HL-60 (cell line): ENCODE results near the gene PTGER3.

Experiments used
- DNase-seq, 2 experiments: peaks; one replicate each; pipeline ENCODE4 v3.0.0-alpha.2; 2010 to 2020; ENCODE audit warnings: low read depth in 1 of 2, low spot score in 1 of 2
- H3K27ac ChIP-seq: fragments of 250-450 bp; sonication (Bioruptor Pico); replicated peaks from 2 replicates; pipeline ENCODE4 v1.5.1; 2020; ENCODE audit warnings: mild to moderate bottlenecking, moderate library complexity
- H3K27me3 ChIP-seq: fragments of 250-450 bp; sonication (Bioruptor Pico); 2 replicates; pipeline ENCODE4 v1.5.1; 2021; ENCODE audit warnings: mild to moderate bottlenecking, moderate library complexity; ENCODE audit not compliant: insufficient read depth, poor library complexity, severe bottlenecking
- H3K4me3 ChIP-seq: replicated peaks from 2 replicates; pipeline ENCODE4 v1.5.1; 2011; ENCODE audit warnings: mild to moderate bottlenecking, control low read depth, low read length; ENCODE audit not compliant: insufficient read depth
- CTCF ChIP-seq: IDR thresholded peaks from one replicate; pipeline ENCODE4 v1.5.1; 2011; ENCODE audit warnings: low read length, control low read depth, inconsistent platforms; ENCODE audit not compliant: insufficient read depth
- GABPA ChIP-seq: IDR thresholded peaks from 2 replicates; pipeline ENCODE4 v1.6.1; 2012; ENCODE audit warnings: low read depth
- POLR2AphosphoS5 ChIP-seq: IDR thresholded peaks from 2 replicates; pipeline ENCODE4 v1.6.1; 2012; ENCODE audit warnings: low read depth
- REST ChIP-seq: IDR thresholded peaks from 2 replicates; pipeline ENCODE4 v1.6.1; 2012; ENCODE audit warnings: low read depth; ENCODE audit not compliant: insufficient replicate concordance
- SPI1 ChIP-seq: IDR thresholded peaks from 2 replicates; pipeline ENCODE4 v1.6.1; 2012; ENCODE audit warnings: low read depth, mild to moderate bottlenecking, borderline replicate concordance

The PTGER3 gene

GRCh38 chr1:71002709-71003475 is 44.7 kb downstream of the PTGER3 start:
- H3K27me3 ChIP-seq, result no peaks in the 10 kb centered on the region
- TF ChIP-seq SPI1 (no peak), GABPA (no peak), POLR2AphosphoS5 (no peak)
- H3K27ac ChIP-seq, result no peak overlapping the region
- no peak overlapping the region for H3K4me3 ChIP-seq
- no peak for DNase-seq

- Histone ChIP-seq H3K27me3 (no peaks in the 10 kb centered on the region), H3K4me3 (no peak overlapping the region), H3K27ac (no peak overlapping the region)
- TF ChIP-seq SPI1, result no peak
- TF ChIP-seq POLR2AphosphoS5, result no peak
- no peak for TF ChIP-seq GABPA
- no peak for TF ChIP-seq CTCF
- no peak for TF ChIP-seq REST
- DNase-seq, result no peak
These were observed 46.0 kb downstream of the PTGER3 start for GRCh38 chr1:71001624-71002023.

GRCh38 chr1:70997793-70998192 is 49.8 kb downstream of the PTGER3 start:
- Histone ChIP-seq H3K27me3 (no peaks in the 10 kb centered on the region), H3K27ac (no peak overlapping the region), H3K4me3 (no peak overlapping the region)
- no peak for DNase-seq
- TF ChIP-seq SPI1 (no peak), REST (no peak), CTCF (no peak), GABPA (no peak), POLR2AphosphoS5 (no peak)

GRCh38 chr1:70994753-70995268 is 52.8 kb downstream of the PTGER3 start:
- no peak for TF ChIP-seq SPI1
- no peak for TF ChIP-seq GABPA
- no peak for TF ChIP-seq POLR2AphosphoS5
- TF ChIP-seq REST, result no peak
- TF ChIP-seq CTCF, result no peak
- DNase-seq, result no peak

More at GRCh38 chr1:70994753-70995268, 52.8 kb downstream of the PTGER3 start:
- Histone ChIP-seq H3K27ac (no peak overlapping the region), H3K4me3 (no peak overlapping the region), H3K27me3 (no peaks in the 10 kb centered on the region)
